Right lobe of liver (tissue), 6 donors: ENCODE measurements around the gene KRTAP5-6. TPM values are rescaled to one million over a fixed set of nuclear protein-coding genes. Genes with fewer than 3 reads are reported as not detected.

Source experiments
- ATAC-seq, 4 donors: fragments of 200-7000 bp; cut with Tn5 transposase; one replicate each; pipeline ENCODE4 v1.9.1; 2020; ENCODE audit warnings: mild to moderate bottlenecking in 4 of 4, moderate library complexity in 4 of 4
- DNase-seq, 3 donors: peaks; one replicate each; pipeline ENCODE4 v3.0.0-alpha.2; 2020
- H3K27ac ChIP-seq, 3 donors: fragments of 200-600 bp; one replicate each; pipeline ENCODE4 v1.8.0; 2022
- H3K27me3 ChIP-seq, 2 donors: fragments of 200-600 bp; one replicate each; pipeline ENCODE4 v1.8.0; 2022
- H3K36me3 ChIP-seq, 4 donors: fragments of 200-600 bp; sonication (generic) in 1 of 4; one replicate each; pipeline versions ENCODE4 v1.5.1 to v1.8.0; 2017 to 2022; ENCODE audit warnings: control low read depth in 1 of 4
- H3K4me1 ChIP-seq, 4 donors: fragments of 200-600 bp; sonication (generic) in 1 of 4; one replicate each; pipeline versions ENCODE4 v1.5.1 to v1.8.0; 2017 to 2022; ENCODE audit warnings: control low read depth in 1 of 4
- H3K4me3 ChIP-seq, 3 donors: fragments of 200-600 bp; one replicate each; pipeline ENCODE4 v1.8.0; 2022
- H3K9me3 ChIP-seq, 4 donors: fragments of 200-600 bp; sonication (generic) in 1 of 4; one replicate each; pipeline versions ENCODE4 v1.5.1 to v1.8.0; 2017 to 2022; ENCODE audit warnings: control low read depth in 1 of 4
- CTCF ChIP-seq, 4 donors: fragments of 200-600 bp in 3 of 4; fragments of 450-650 bp in 1 of 4; IDR thresholded peaks; one replicate each; pipeline versions ENCODE4 v1.5.1 to v1.8.0; 2016 to 2022; ENCODE audit warnings: antibody characterized with exemption in 4 of 4, mild to moderate bottlenecking in 2 of 4
- POLR2A ChIP-seq: fragments of 450-650 bp; IDR thresholded peaks from one replicate; pipeline ENCODE4 v1.6.1; 2017; ENCODE audit warnings: antibody characterized with exemption, mild to moderate bottlenecking
- WGBS: methylation state at CpG from one replicate; pipeline ENCODE4 v1.1.6; 2018; ENCODE audit warnings: low coverage, low lambda C conversion rate; ENCODE audit not compliant: insufficient coverage; ENCODE audit errors: missing lambda C conversion rate; 5-methylcytosine and 5-hydroxymethylcytosine counted together
- intact Hi-C, 2 donors: fragments of 100-400 bp; cut with DNase I; formaldehyde crosslinking; loops; one replicate each; pipeline versions ENCODE4 v1.11.2 to v1.14.1; 2022
- total RNA-seq, 6 experiments: library from RNA; depleted of rRNA in 2 of 6; stranded (reverse); fragments of >200 nt in 2 of 6; fragmentation: NEBNext Ultra II Directional in 3 of 6; extraction: Animal tissue kit (Norgen Biotek cat#: 25700) in 3 of 6; gene quantifications; one replicate each; pipeline versions ENCODE4 v1.1.0 to v1.2.4, GENCODE V29; 2016 to 2023
- donor health status: DM: no; HTN: yes; CAD: no.
- donor health status: DM: no; HTN: no; CAD: no.
- donor health status: DM: no; HTN: no; CAD: no.
- donor health status: DM: no; HTN: yes; CAD: no.
- donor health status: DM: no; HTN: yes; CAD: no.

KRTAP5-6 gene
- total RNA-seq, 6 experiments from 2014 or later: 0.79 to 1.5 (median 1.2) TPM; not detected in 1

GRCh38 chr11:1655168-1656060, 41.6 kb upstream of the KRTAP5-6 start:
- Histone ChIP-seq H3K9me3 (no peaks in the 10 kb centered on the region), H3K4me1 (peaks cover 0 to 39% (median 22%) of the 10 kb centered on the region in 4 donors), H3K4me3 (no peak overlapping the region), H3K27ac (peak overlapping the region; percentile 72 to 88 (median 83)), H3K27me3 (no peaks in the 10 kb centered on the region), H3K36me3 (no peaks in the 10 kb centered on the region)
- WGBS: 49% methylated on average over 8 of the region's 26 CpGs
- ATAC-seq: peak; percentile 5 to 31 (median 18)
- DNase-seq: peak in 1 of 3 donors; percentile 57
- intact Hi-C loops: loop anchor here in 1 of 2 donors (10.0 kb wide), 1 partner anchor 89 kb away; no protein-coding TSS in a partner anchor
- TF ChIP-seq POLR2A (no peak), CTCF (IDR thresholded peaks at IDR 0.05) (peak in 1 of 4 donors; percentile 12)

- Histone ChIP-seq H3K27ac (peak overlapping the region; percentile 72 to 88 (median 83)), H3K36me3 (no peaks in the 10 kb centered on the region), H3K9me3 (no peaks in the 10 kb centered on the region), H3K4me1 (peaks cover 0 to 42% (median 22%) of the 10 kb centered on the region in 4 donors), H3K27me3 (no peaks in the 10 kb centered on the region), H3K4me3 (no peak overlapping the region)
- ATAC-seq (no peak), DNase-seq (peak in 1 of 3 donors; percentile 42)
- TF ChIP-seq POLR2A: no peak
- TF ChIP-seq CTCF (IDR thresholded peaks at IDR 0.05): no peak
- WGBS: 30% methylated on average over 3 of the region's 9 CpGs
- intact Hi-C loops: loop anchor here in 1 of 2 donors (10.0 kb wide), 1 partner anchor 89 kb away; no protein-coding TSS in a partner anchor
Observed at GRCh38 chr11:1656061-1656441, 40.9 kb upstream of the KRTAP5-6 start.

- TF ChIP-seq POLR2A (no peak), CTCF (IDR thresholded peaks at IDR 0.05) (no peak)
- intact Hi-C loops: loop anchor here in 1 of 2 donors (10.0 kb wide), 1 partner anchor 88 kb away; no protein-coding TSS in a partner anchor
- peaks cover 0 to 42% (median 22%) of the 10 kb centered on the region in 4 donors for H3K4me1 ChIP-seq
- peak overlapping the region in 1 of 3 donors; percentile 24 for H3K27ac ChIP-seq
- ATAC-seq (no peak), DNase-seq (peak in 1 of 3 donors; percentile 32)
- H3K4me3 ChIP-seq: no peak overlapping the region
- no peaks in the 10 kb centered on the region for H3K27me3 ChIP-seq
- 76% methylated on average over 4 of the region's 7 CpGs for WGBS
- no peaks in the 10 kb centered on the region for H3K36me3 ChIP-seq
- no peaks in the 10 kb centered on the region for H3K9me3 ChIP-seq
Observed at GRCh38 chr11:1656670-1657069, 40.3 kb upstream of the KRTAP5-6 start.

- intact Hi-C loops: loop anchor here in 1 of 2 donors (10.0 kb wide), 1 partner anchor 85 kb away; no protein-coding TSS in a partner anchor
- DNase-seq (peak in 1 of 3 donors; percentile 45), ATAC-seq (no peak)
- Histone ChIP-seq H3K4me1 (peaks cover 0 to 27% (median 9%) of the 10 kb centered on the region in 4 donors), H3K27ac (peak overlapping the region in 2 of 3 donors; percentile 51), H3K36me3 (no peaks in the 10 kb centered on the region), H3K9me3 (no peaks in the 10 kb centered on the region), H3K27me3 (no peaks in the 10 kb centered on the region), H3K4me3 (no peak overlapping the region)
- WGBS: 34% methylated on average over 7 of the region's 14 CpGs
- TF ChIP-seq POLR2A (no peak), CTCF (IDR thresholded peaks at IDR 0.05) (no peak)
Observed at GRCh38 chr11:1659506-1659905, 37.5 kb upstream of the KRTAP5-6 start.
